Stimulated activated CD8-positive, alpha-beta memory T cell treated with anti-CD3 and anti-CD28 coated beads, Interleukin-7, amount 100 ng/mL, for 1 hour (primary cell): ENCODE measurements around the gene B4GALT1.
"Not testable (repeated sequence)": the region's sequence is repeated elsewhere in the genome, so short reads cannot be mapped to it uniquely, and the experiment has no call there.

ENCODE experiments used
- DNase-seq, 2 donors: peaks; one replicate each; pipeline ENCODE4 v3.0.0-alpha.2; 2020; ENCODE audit warnings: low read depth in 2 of 2

B4GALT1 gene

GRCh38 chr9:33103501-33104281 lies 63.4 kb downstream of the B4GALT1 start:
- DNase-seq: no peak

- no peak for DNase-seq
These were observed 64.5 kb downstream of the B4GALT1 start for GRCh38 chr9:33102551-33103210.

GRCh38 chr9:33101104-33101951 lies 65.8 kb downstream of the B4GALT1 start:
- DNase-seq: no peak

- no peak for DNase-seq
These were observed 67.4 kb downstream of the B4GALT1 start for GRCh38 chr9:33099754-33100153.

GRCh38 chr9:33097192-33097591 lies 69.9 kb downstream of the B4GALT1 start:
- DNase-seq: no peak

- DNase-seq: no peak
These were observed 74.5 kb downstream of the B4GALT1 start for GRCh38 chr9:33092634-33093033.

- not testable (repeated sequence) for DNase-seq
These were observed 81.5 kb downstream of the B4GALT1 start for GRCh38 chr9:33085672-33086071.

- DNase-seq: no peak
These were observed 84.4 kb downstream of the B4GALT1 start for GRCh38 chr9:33082538-33083326.

- no peak for DNase-seq
These were observed 85.0 kb downstream of the B4GALT1 start for GRCh38 chr9:33082128-33082527.

GRCh38 chr9:33081128-33081851 lies 85.8 kb downstream of the B4GALT1 start:
- DNase-seq: peak in 1 of 2 donors; percentile 32

- DNase-seq: no peak
These were observed 86.6 kb downstream of the B4GALT1 start for GRCh38 chr9:33080534-33080933.

GRCh38 chr9:33076046-33077004 lies 90.8 kb downstream of the B4GALT1 start, which contains the start of gene SMU1:
SMU1 (minus strand) TSS chr9:33076674; CDS start chr9:33076608, 66 bp downstream.
- DNase-seq: peak; percentile 83 to 90

GRCh38 chr9:33068991-33069390 lies 98.1 kb downstream of the B4GALT1 start:
- DNase-seq: no peak

- DNase-seq: no peak
These were observed 101.7 kb downstream of the B4GALT1 start for GRCh38 chr9:33065157-33066076.
